PC-9 (cell line): Measurements from ENCODE around the gene SPTBN5. TPM values are rescaled to one million over a fixed set of nuclear protein-coding genes. Genes with fewer than 3 reads are reported as not detected.

Source experiments
- BruUV-seq: library from RNA; stranded (reverse); fragments of 400-500 nt; replicated peaks from 2 replicates; lab custom pipeline; 2021; lab: Mats Ljungman, UMichigan
- CTCF ChIA-PET: fragments of 300-600 bp; sonication (Branson Sonifier 250); formaldehyde crosslinking; loops from one replicate; lab custom pipeline; 2022; ENCODE audit warnings: antibody characterized with exemption; lab: Charles Lee
- POLR2A ChIA-PET: fragments of 300-600 bp; sonication (Branson Sonifier 250); formaldehyde crosslinking; loops from one replicate; lab custom pipeline; 2022; ENCODE audit warnings: antibody characterized with exemption; ENCODE audit not compliant: unreplicated experiment; lab: Charles Lee
- DNase-seq, 2 experiments: peaks; one replicate each; pipeline versions ENCODE4 v3.0.0 to v3.0.0-alpha.2; 2015 to 2022; ENCODE audit warnings: mixed read lengths in 1 of 2
- H2AFZ ChIP-seq: fragments of 200-600 bp; sonication (generic); 2 replicates; pipeline ENCODE4 v1.8.1; 2017; ENCODE audit warnings: antibody characterized with exemption
- H3F3A ChIP-seq: fragments of 200-600 bp; sonication (generic); 2 replicates; pipeline ENCODE4 v1.8.1; 2017; ENCODE audit warnings: antibody characterized with exemption, mild to moderate bottlenecking, low read depth; ENCODE audit not compliant: insufficient read depth
- H3K27ac ChIP-seq: fragments of 200-600 bp; sonication (generic); 2 replicates; pipeline ENCODE4 v1.6.1; 2016; ENCODE audit warnings: mixed run types
- H3K27me3 ChIP-seq: fragments of 200-600 bp; sonication (generic); 2 replicates; pipeline ENCODE4 v1.6.1; 2016; ENCODE audit warnings: low read depth, mixed run types; ENCODE audit not compliant: insufficient read depth
- H3K36me3 ChIP-seq: fragments of 200-600 bp; sonication (generic); 2 replicates; pipeline ENCODE4 v1.6.1; 2016; ENCODE audit warnings: low read depth, mixed run types
- H3K4me1 ChIP-seq: fragments of 200-600 bp; sonication (generic); replicated peaks from 2 replicates; pipeline ENCODE4 v1.6.1; 2016; ENCODE audit warnings: mixed run types; ENCODE audit not compliant: insufficient read depth
- H3K4me2 ChIP-seq: fragments of 200-600 bp; sonication (generic); 2 replicates; pipeline ENCODE4 v1.6.1; 2017; ENCODE audit warnings: mixed run types
- H3K4me3 ChIP-seq: fragments of 200-600 bp; sonication (generic); 2 replicates; pipeline ENCODE4 v1.6.1; 2016; ENCODE audit warnings: mixed run types
- H3K79me2 ChIP-seq: fragments of 200-600 bp; sonication (generic); 2 replicates; pipeline ENCODE4 v1.6.1; 2017; ENCODE audit warnings: low read depth, mixed run types
- H3K9me2 ChIP-seq: fragments of 200-600 bp; sonication (generic); 2 replicates; pipeline ENCODE4 v1.8.1; 2017; ENCODE audit warnings: mild to moderate bottlenecking; ENCODE audit not compliant: insufficient read depth
- H3K9me3 ChIP-seq: fragments of 200-600 bp; sonication (generic); 2 replicates; pipeline ENCODE4 v1.8.1; 2016; ENCODE audit warnings: low read depth; ENCODE audit not compliant: insufficient read depth
- H4K20me1 ChIP-seq: fragments of 200-600 bp; sonication (generic); 2 replicates; pipeline ENCODE4 v1.8.1; 2017; ENCODE audit not compliant: insufficient read depth
- CTCF ChIP-seq: fragments of 200-600 bp; sonication (generic); conservative IDR thresholded peaks from 2 replicates; pipeline ENCODE4 v1.6.1; 2017; ENCODE audit warnings: mixed run types, antibody characterized with exemption, mild to moderate bottlenecking, moderate library complexity
- EZH2 ChIP-seq: fragments of 200-600 bp; sonication (generic); IDR thresholded peaks from 2 replicates; pipeline ENCODE4 v1.8.0; 2017; ENCODE audit warnings: antibody characterized with exemption, low read depth
- intact Hi-C: fragments of 100-400 bp; cut with micrococcal nuclease; formaldehyde crosslinking; loops from one replicate; pipeline ENCODE4 v1.10.0; 2022; ENCODE audit not compliant: unreplicated experiment
- total RNA-seq: library from RNA; stranded (reverse); gene quantifications from 2 replicates; pipeline ENCODE4 v1.2.3, GENCODE V29; 2021

Gene SPTBN5
- total RNA-seq, 1 experiment from 2014 or later: 2.6 TPM

- Histone ChIP-seq H3F3A (no peaks in the 10 kb centered on the region), H3K36me3 (no peaks in the 10 kb centered on the region), H4K20me1 (no peaks in the 10 kb centered on the region), H3K9me3 (no peaks in the 10 kb centered on the region), H3K4me3 (no peak overlapping the region), H3K4me1 (no peaks in the 10 kb centered on the region), H3K4me2 (no peak overlapping the region), H3K27me3 (no peaks in the 10 kb centered on the region), H2AFZ (no peak overlapping the region), H3K79me2 (no peaks in the 10 kb centered on the region), H3K27ac (no peak overlapping the region), H3K9me2 (no peaks in the 10 kb centered on the region)
- TF ChIP-seq CTCF (no peak), EZH2 (no peak)
- no TSS peak for BruUV-seq
- intact Hi-C loops: no loop called here
- CTCF ChIA-PET: interaction anchor here (0.7 to 1.0 kb wide), 2 partner anchors 30 to 32 kb away, joined by 3 to 4 read pairs; no protein-coding TSS in a partner anchor
- POLR2A ChIA-PET: interaction anchor here (0.7 kb wide), 3 partner anchors 22 to 235 kb away, joined by 3 to 7 read pairs (median 4); no protein-coding TSS in a partner anchor
- DNase-seq: no peak
These were observed 88.8 kb downstream of the SPTBN5 start for GRCh38 chr15:41804916-41805666.

- Histone ChIP-seq H3F3A (no peaks in the 10 kb centered on the region), H3K9me2 (no peaks in the 10 kb centered on the region), H3K9me3 (no peaks in the 10 kb centered on the region), H3K4me3 (no peak overlapping the region), H3K4me1 (peaks cover 2% of the 10 kb centered on the region; the same call in 1 of the 2 replicates), H3K4me2 (no peak overlapping the region), H2AFZ (no peak overlapping the region), H3K36me3 (no peaks in the 10 kb centered on the region), H4K20me1 (no peaks in the 10 kb centered on the region), H3K27ac (no peak overlapping the region), H3K79me2 (no peaks in the 10 kb centered on the region), H3K27me3 (no peaks in the 10 kb centered on the region)
- CTCF ChIA-PET: interaction anchor here (1.0 to 1.2 kb wide), 2 partner anchors 29 to 31 kb away, joined by 3 to 4 read pairs; no protein-coding TSS in a partner anchor
- DNase-seq: no peak
- BruUV-seq: no TSS peak
- POLR2A ChIA-PET: interaction anchor here (0.7 kb wide), 1 partner anchor 300 kb away, joined by 4 read pairs; no protein-coding TSS in a partner anchor
- intact Hi-C loops: no loop called here
- TF ChIP-seq CTCF (no peak), EZH2 (no peak)
These were observed 89.5 kb downstream of the SPTBN5 start for GRCh38 chr15:41804361-41804760.

- H3K9me3 ChIP-seq: no peaks in the 10 kb centered on the region
- H3K4me2 ChIP-seq: no peak overlapping the region
- ChIA-PET CTCF (no interaction called here), POLR2A (no interaction called here)
- H3K79me2 ChIP-seq: no peaks in the 10 kb centered on the region
- peaks cover 16% of the 10 kb centered on the region for H3K4me1 ChIP-seq
- no peaks in the 10 kb centered on the region for H3K27me3 ChIP-seq
- intact Hi-C loops: no loop called here
- H3K9me2 ChIP-seq: no peaks in the 10 kb centered on the region
- no peaks in the 10 kb centered on the region for H4K20me1 ChIP-seq
- no peaks in the 10 kb centered on the region for H3F3A ChIP-seq
- TF ChIP-seq CTCF: no peak
- no peak for TF ChIP-seq EZH2
- no peaks in the 10 kb centered on the region for H3K36me3 ChIP-seq
- no peak overlapping the region for H3K4me3 ChIP-seq
- BruUV-seq: no TSS peak
- H3K27ac ChIP-seq: no peak overlapping the region
- no peak overlapping the region for H2AFZ ChIP-seq
- no peak for DNase-seq
These were observed 91.9 kb downstream of the SPTBN5 start for GRCh38 chr15:41801850-41802455.
